HG03460 (cell line): Measurements from ENCODE around the gene TICRR.
"Not testable (repeated sequence)": the region's sequence is repeated elsewhere in the genome, so short reads cannot be mapped to it uniquely, and the experiment has no call there.

Source experiments
- ATAC-seq: cut with Tn5 transposase; IDR thresholded peaks from one replicate; pipeline ENCODE4 v1.9.1; 2021; ENCODE audit not compliant: unreplicated experiment

The TICRR gene, protein sequence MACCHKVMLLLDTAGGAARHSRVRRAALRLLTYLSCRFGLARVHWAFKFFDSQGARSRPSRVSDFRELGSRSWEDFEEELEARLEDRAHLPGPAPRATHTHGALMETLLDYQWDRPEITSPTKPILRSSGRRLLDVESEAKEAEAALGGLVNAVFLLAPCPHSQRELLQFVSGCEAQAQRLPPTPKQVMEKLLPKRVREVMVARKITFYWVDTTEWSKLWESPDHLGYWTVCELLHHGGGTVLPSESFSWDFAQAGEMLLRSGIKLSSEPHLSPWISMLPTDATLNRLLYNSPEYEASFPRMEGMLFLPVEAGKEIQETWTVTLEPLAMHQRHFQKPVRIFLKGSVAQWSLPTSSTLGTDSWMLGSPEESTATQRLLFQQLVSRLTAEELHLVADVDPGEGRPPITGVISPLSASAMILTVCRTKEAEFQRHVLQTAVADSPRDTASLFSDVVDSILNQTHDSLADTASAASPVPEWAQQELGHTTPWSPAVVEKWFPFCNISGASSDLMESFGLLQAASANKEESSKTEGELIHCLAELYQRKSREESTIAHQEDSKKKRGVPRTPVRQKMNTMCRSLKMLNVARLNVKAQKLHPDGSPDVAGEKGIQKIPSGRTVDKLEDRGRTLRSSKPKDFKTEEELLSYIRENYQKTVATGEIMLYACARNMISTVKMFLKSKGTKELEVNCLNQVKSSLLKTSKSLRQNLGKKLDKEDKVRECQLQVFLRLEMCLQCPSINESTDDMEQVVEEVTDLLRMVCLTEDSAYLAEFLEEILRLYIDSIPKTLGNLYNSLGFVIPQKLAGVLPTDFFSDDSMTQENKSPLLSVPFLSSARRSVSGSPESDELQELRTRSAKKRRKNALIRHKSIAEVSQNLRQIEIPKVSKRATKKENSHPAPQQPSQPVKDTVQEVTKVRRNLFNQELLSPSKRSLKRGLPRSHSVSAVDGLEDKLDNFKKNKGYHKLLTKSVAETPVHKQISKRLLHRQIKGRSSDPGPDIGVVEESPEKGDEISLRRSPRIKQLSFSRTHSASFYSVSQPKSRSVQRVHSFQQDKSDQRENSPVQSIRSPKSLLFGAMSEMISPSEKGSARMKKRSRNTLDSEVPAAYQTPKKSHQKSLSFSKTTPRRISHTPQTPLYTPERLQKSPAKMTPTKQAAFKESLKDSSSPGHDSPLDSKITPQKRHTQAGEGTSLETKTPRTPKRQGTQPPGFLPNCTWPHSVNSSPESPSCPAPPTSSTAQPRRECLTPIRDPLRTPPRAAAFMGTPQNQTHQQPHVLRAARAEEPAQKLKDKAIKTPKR (N-terminal part only)

DNA sequence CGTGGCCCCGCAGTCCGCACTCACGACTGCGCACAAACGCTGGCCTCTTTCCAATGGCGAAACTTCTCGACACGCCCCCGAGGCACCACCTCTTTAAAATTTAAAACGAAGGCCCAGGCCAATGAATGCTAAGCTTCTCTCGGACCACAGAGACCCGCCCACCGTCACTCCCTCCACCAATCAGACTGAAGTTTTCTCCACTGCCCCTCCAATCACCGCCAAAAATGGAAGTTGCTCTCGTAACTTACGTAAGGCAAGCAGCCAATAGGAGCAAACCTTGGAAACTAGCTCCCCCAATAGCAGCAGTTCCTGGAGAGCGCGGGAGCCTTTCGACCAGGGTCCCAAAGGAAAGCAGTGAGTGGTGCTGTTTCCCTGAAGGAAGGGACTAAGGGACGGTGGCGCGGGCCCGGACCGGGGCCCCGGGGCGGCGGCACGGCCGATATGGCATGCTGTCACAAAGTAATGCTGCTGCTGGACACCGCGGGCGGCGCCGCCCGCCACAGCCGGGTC lies at the start of gene TICRR:
Gene TICRR (plus strand): TSS at position 324 of the 510 bp plus-strand sequence. CDS start 118 bp downstream, at position 442.
- ATAC-seq: peak; percentile 91

GRCh38 chr15:89526181-89526580 lies 49.1 kb upstream of the TICRR start:
- no peak for ATAC-seq

GRCh38 chr15:89526601-89527441 lies 48.4 kb upstream of the TICRR start:
- ATAC-seq: no peak

- ATAC-seq: no peak
These were observed 46.4 kb upstream of the TICRR start for GRCh38 chr15:89528757-89529352.

DNA sequence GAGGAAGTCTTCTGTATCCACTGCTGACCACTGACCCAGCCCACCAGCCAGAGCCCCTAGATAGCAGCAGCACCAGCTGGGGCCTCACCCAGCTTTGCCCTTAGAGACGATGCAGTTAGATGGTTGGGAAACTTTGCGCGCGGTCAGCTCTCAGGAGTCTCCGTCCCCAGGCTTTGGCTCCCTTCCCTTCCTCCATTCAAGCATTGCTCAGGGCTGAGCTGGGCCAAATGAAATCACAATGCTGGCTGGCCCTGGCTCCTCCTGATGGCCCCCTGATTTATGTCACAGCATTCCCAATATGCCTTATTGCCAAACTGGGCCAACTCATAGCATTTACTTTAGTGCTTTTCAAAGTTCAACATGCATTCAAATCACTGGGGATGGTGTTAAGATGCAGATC lies 44.3 kb upstream of the TICRR start:
- no peak for ATAC-seq

DNA sequence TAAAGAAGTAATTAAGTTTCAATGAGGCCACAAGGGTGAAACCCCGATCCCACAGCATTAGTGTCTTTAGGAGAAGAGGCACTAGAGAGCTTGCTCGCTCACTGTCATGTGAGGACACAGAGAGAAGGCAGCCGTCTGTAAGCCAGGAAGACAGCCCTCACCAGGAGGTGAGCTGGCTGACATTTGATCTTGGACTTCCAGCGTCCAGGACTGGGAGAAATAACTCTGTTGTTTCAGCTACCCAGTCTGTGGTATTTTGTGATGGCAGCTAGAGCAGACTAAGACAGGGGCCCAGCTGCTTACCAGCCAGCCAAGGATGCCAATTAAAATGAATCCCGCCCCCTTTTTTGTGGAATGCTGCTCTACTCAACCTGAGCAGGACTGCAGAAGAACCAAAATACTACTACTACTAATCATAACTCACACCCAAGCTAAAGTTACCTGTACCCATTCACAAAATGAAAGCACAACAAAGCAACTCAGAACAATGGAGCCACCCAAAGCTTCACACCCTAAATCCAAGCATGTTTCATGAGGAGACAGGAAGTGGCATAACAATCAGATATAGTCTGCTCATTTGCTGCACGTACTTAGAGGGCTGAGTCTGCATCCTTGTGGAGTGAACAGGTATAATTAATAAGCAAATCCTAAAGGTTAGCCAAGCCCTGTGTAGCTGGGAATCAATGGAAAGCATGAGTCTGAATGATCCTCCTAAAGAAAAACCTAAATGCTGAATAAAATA lies 43.3 kb upstream of the TICRR start:
- no peak for ATAC-seq

GRCh38 chr15:89533861-89534544 lies 41.3 kb upstream of the TICRR start:
- no peak for ATAC-seq

DNA sequence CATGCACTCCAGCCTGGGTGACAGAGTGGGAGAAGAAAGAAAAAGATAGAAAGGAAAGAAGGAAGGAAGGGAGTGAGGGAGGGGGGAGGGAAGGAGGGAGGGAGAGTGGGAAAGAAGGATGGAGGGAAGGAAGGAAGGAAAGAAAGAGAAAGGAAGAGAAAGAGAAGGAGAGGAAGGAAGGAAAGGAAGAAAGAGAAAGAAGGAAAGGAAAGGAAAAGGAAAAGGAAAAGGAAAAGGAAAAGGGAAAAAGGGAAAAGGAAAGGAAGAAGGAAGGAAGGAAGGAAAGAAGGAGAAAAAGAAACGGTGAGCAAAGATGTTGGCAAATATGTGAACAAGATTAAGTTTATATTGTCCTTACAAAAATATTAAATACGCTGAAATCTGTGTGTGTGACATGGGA lies 36.2 kb upstream of the TICRR start:
- no peak for ATAC-seq

GRCh38 chr15:89542369-89542768 lies 32.9 kb upstream of the TICRR start:
- ATAC-seq: no peak

DNA sequence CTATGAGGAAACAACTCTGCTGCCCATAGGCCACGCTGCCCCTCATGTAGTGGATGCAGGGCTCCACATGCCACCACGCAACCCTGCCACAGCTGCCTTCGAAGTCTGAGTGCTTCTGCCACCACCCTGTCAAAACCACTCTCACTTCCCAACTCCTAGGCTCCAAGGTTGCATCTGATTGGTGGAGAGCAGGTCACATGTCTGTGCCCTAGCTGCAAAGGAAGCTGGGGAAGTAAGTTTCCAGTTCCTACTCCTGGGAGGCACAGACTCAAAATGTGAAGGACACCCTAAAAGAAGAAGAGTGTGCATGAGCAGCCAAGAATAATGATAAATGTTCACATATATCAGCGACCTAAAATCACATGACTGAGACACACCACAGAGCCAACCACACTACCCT lies 31.9 kb upstream of the TICRR start:
- ATAC-seq: no peak

- not testable (repeated sequence) for ATAC-seq
These were observed 26.1 kb upstream of the TICRR start for GRCh38 chr15:89549138-89549537.

GRCh38 chr15:89550427-89550826 lies 24.8 kb upstream of the TICRR start:
- no peak for ATAC-seq

GRCh38 chr15:89551550-89551949 lies 23.7 kb upstream of the TICRR start:
- ATAC-seq: peak; percentile 78

GRCh38 chr15:89553632-89554031 lies 21.6 kb upstream of the TICRR start:
- ATAC-seq: no peak

DNA sequence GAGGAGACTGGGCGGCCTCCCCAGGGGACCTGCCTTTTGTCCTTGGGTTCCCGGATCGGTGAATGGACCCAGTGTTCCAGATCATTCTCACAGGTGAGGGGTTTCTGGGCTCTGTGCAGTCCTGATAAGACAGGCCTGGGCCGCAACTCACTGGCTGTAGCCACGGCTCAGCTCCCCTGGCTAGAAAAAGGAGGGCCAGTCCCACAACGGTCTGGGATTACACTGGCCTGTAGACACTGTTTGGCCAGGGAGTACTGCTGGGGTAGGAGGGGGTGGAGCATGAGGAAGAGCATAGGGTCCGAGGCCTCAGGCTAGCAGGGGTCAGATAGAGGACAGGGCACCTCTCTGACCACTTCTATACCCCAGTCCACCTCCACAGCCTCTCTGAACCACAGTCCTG lies 21.0 kb upstream of the TICRR start:
- no peak for ATAC-seq

DNA sequence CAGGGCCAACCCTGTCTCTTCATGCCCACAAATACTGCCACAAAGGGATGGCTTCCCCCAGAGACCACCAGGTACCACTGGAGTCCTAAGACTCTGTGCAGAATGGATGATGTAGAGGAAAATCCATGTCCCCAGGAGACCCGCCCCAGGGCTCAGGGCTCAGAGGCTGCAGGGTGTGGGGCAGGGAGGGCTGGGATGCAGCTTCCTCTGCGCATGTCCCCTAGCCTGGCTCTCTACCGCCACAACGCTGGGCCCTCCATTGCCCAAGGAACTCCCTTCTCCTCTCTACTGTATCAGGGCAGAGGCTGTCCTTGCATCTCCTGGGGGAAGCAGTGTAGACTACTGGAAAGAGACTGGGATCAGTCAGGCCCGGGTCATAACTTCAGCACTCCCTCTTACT lies 19.5 kb upstream of the TICRR start:
- ATAC-seq: no peak

- ATAC-seq: no peak
These were observed 18.6 kb upstream of the TICRR start for GRCh38 chr15:89556413-89557262.
